ENCODE results near the gene RASGEF1B.

Gene RASGEF1B

GRCh38 chr4:81471588-81472280, at the start of gene RASGEF1B:
RASGEF1B (minus strand) TSS chr4:81471907; CDS start chr4:81459508, 12,399 bp downstream.
- peak; percentile 98 for DNase-seq (ENCODE audit: low read depth)

- DNase-seq (ENCODE audit: low read depth): no peak
These were observed 48.1 kb upstream of the RASGEF1B start for GRCh38 chr4:81519856-81520255.

GRCh38 chr4:81519427-81519773, 47.7 kb upstream of the RASGEF1B start:
- DNase-seq (ENCODE audit: low read depth): no peak

- no peak for DNase-seq (ENCODE audit: low read depth)
These were observed 47.2 kb upstream of the RASGEF1B start for GRCh38 chr4:81518762-81519426.

GRCh38 chr4:81516241-81516640, 44.5 kb upstream of the RASGEF1B start:
- no peak for DNase-seq (ENCODE audit: low read depth)

- no peak for DNase-seq (ENCODE audit: low read depth)
These were observed 41.2 kb upstream of the RASGEF1B start for GRCh38 chr4:81512757-81513501.

GRCh38 chr4:81512001-81512756, 40.5 kb upstream of the RASGEF1B start:
- no peak for DNase-seq (ENCODE audit: low read depth)

GRCh38 chr4:81510643-81511178, 39.0 kb upstream of the RASGEF1B start:
- DNase-seq (ENCODE audit: low read depth): no peak

- DNase-seq (ENCODE audit: low read depth): no peak
These were observed 38.1 kb upstream of the RASGEF1B start for GRCh38 chr4:81509822-81510221.

- no peak for DNase-seq (ENCODE audit: low read depth)
These were observed 37.5 kb upstream of the RASGEF1B start for GRCh38 chr4:81509191-81509590.

- no peak for DNase-seq (ENCODE audit: low read depth)
These were observed 36.9 kb upstream of the RASGEF1B start for GRCh38 chr4:81508411-81509185.

- DNase-seq (ENCODE audit: low read depth): no peak
These were observed 35.8 kb upstream of the RASGEF1B start for GRCh38 chr4:81507530-81507929.

GRCh38 chr4:81506731-81507130, 35.0 kb upstream of the RASGEF1B start:
- no peak for DNase-seq (ENCODE audit: low read depth)

- no peak for DNase-seq (ENCODE audit: low read depth)
These were observed 34.0 kb upstream of the RASGEF1B start for GRCh38 chr4:81505726-81506125.

GRCh38 chr4:81505004-81505598, 33.4 kb upstream of the RASGEF1B start:
- peak; percentile 44 for DNase-seq (ENCODE audit: low read depth)

- DNase-seq (ENCODE audit: low read depth): no peak
These were observed 32.7 kb upstream of the RASGEF1B start for GRCh38 chr4:81504112-81505003.

- no peak for DNase-seq (ENCODE audit: low read depth)
These were observed 31.9 kb upstream of the RASGEF1B start for GRCh38 chr4:81503586-81503985.

- no peak for DNase-seq (ENCODE audit: low read depth)
These were observed 30.9 kb upstream of the RASGEF1B start for GRCh38 chr4:81502564-81502963.

- DNase-seq (ENCODE audit: low read depth): no peak
These were observed 28.1 kb upstream of the RASGEF1B start for GRCh38 chr4:81499840-81500239.

GRCh38 chr4:81498551-81499099, 26.9 kb upstream of the RASGEF1B start:
- DNase-seq (ENCODE audit: low read depth): no peak
